Gastroesophageal sphincter (tissue), 3 donors: ENCODE data around the gene ARHGAP18.

ENCODE experiments used
- POLR2A ChIP-seq, 2 donors: fragments of 450-650 bp; IDR thresholded peaks; one replicate each; pipeline ENCODE4 v1.6.1; 2017; ENCODE audit warnings: antibody characterized with exemption in 2 of 2, mild to moderate bottlenecking in 2 of 2, moderate library complexity in 1 of 2
- TF ChIP-seq, protein P1 (sequence below), 4 experiments: fragments of 200-600 bp in 2 of 4; fragments of 450-650 bp in 2 of 4; sonication (generic) in 1 of 4; IDR thresholded peaks; one replicate each; pipeline ENCODE4 v1.5.1; 2017 to 2019; ENCODE audit warnings: antibody characterized with exemption in 4 of 4, mild to moderate bottlenecking in 2 of 4, moderate library complexity in 2 of 4

DNA sequence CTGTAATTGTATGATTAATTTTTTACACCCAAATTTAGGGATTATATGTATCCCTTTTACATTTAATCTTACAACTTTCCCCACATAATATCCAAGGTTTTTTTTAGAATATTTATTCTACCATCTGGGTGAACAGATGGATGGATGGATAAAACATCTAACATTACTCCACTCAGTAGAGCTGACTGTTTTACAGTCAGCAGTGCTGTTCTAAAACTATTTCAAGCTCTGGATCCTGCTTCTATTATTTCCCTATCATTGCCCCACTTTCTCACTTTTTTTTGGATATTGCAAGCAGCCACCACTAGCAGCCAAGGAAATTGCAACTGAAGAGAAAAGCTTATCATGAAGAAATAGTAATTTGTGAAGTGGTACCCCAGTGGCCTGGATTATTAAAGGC, 173.7 kb downstream of the ARHGAP18 start:
- TF ChIP-seq POLR2A (IDR thresholded peaks at IDR 0.05): no peak
- TF ChIP-seq, protein P1, sequence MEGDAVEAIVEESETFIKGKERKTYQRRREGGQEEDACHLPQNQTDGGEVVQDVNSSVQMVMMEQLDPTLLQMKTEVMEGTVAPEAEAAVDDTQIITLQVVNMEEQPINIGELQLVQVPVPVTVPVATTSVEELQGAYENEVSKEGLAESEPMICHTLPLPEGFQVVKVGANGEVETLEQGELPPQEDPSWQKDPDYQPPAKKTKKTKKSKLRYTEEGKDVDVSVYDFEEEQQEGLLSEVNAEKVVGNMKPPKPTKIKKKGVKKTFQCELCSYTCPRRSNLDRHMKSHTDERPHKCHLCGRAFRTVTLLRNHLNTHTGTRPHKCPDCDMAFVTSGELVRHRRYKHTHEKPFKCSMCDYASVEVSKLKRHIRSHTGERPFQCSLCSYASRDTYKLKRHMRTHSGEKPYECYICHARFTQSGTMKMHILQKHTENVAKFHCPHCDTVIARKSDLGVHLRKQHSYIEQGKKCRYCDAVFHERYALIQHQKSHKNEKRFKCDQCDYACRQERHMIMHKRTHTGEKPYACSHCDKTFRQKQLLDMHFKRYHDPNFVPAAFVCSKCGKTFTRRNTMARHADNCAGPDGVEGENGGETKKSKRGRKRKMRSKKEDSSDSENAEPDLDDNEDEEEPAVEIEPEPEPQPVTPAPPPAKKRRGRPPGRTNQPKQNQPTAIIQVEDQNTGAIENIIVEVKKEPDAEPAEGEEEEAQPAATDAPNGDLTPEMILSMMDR (IDR thresholded peaks at IDR 0.05): no peak
